ENCODE data around the gene GRK5.

Gene GRK5

DNA sequence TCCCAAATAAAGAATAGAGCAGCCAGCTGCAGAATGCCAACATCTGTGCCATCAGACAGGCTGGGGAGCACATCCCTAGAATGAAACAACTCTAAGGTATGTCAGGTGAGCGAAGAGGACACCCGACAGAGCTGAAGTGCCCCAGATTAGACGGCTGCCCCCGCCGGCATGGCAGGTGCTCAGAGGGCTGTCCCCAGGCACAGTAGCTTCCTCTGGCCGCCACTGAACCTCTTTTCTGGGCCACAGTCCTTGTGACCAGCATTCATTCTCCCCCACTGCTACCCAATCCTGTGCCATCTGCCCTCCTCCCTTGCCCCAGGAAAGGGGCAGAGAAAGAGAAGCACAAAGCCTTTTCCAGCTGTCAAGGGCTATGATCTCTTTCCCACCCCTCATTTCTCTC is 293.4 kb downstream of the GRK5 start:
- Histone ChIP-seq H3K36me3 (ENCODE audit: insufficient read depth, low read length) (no peaks in the 10 kb centered on the region), H3K27ac (no peak overlapping the region), H3K4me3 (no peak overlapping the region), H3K9ac (ENCODE audit: insufficient read length) (no peak overlapping the region), H3K9me3 (ENCODE audit: low read depth, low read length) (no peaks in the 10 kb centered on the region)
- DNase-seq (ENCODE audit: low read depth, low spot score), result no peak
- TF ChIP-seq POLR2AphosphoS5 (IDR thresholded peaks at IDR 0.05; ENCODE audit: borderline replicate concordance, low read depth, low read length), result no peak
- TF ChIP-seq FOXP2 (optimal IDR thresholded peaks at IDR 0.05; ENCODE audit: control extremely low read depth, extremely low read length, insufficient read depth), result no peak
- TF ChIP-seq EZH2 (IDR thresholded peaks at IDR 0.05), result no peak

DNA sequence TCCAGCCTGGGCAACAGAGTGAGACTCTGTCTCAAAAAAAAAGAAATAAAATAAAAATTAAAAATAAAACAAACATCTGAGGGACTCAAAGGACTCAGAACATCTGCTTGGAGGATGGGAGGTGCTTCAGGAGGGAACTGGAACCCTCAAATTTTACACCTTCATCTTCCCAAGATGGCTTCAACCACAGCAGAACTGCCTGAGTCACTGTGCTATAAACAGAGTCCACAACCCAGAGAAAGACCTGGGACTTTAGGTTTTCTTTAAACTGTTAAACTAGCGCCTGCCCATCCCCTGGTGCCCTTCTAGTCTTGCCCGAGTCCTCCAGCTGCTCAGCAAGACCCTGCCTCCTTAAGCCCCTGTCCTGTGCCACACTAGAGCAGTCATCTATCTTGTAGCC is 294.3 kb downstream of the GRK5 start:
- no peak overlapping the region for H3K9ac ChIP-seq (ENCODE audit: insufficient read length)
- H3K4me3 ChIP-seq, result no peak overlapping the region
- DNase-seq (ENCODE audit: low read depth, low spot score), result no peak
- no peaks in the 10 kb centered on the region for H3K9me3 ChIP-seq (ENCODE audit: low read depth, low read length)
- no peak overlapping the region for H3K27ac ChIP-seq
- TF ChIP-seq FOXP2 (optimal IDR thresholded peaks at IDR 0.05; ENCODE audit: control extremely low read depth, extremely low read length, insufficient read depth) (no peak), EZH2 (IDR thresholded peaks at IDR 0.05) (no peak), POLR2AphosphoS5 (IDR thresholded peaks at IDR 0.05; ENCODE audit: borderline replicate concordance, low read depth, low read length) (no peak)
- no peaks in the 10 kb centered on the region for H3K36me3 ChIP-seq (ENCODE audit: insufficient read depth, low read length)

DNA sequence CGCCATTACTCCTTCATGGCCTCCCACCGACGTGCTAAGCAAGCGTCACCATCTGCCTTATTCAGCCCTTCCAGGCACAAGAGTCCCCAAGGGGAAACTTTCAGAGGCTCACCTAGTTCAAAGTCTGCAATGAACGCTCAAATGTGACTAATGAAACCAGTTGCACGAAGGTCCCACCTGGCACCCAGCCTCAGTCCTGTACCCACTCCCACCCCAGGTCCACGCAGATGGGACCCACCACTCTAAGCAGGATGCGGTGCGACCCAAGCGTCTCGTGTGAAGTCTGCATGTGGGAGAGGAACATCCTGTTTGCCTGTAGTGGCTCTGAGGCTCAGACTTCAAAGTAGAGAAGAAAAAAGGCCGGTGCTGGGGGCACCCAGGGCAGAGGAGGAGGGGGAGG is 294.8 kb downstream of the GRK5 start:
- H3K36me3 ChIP-seq (ENCODE audit: insufficient read depth, low read length), result no peaks in the 10 kb centered on the region
- H3K4me3 ChIP-seq, result no peak overlapping the region
- no peak for DNase-seq (ENCODE audit: low read depth, low spot score)
- no peak overlapping the region for H3K27ac ChIP-seq
- TF ChIP-seq POLR2AphosphoS5 (IDR thresholded peaks at IDR 0.05; ENCODE audit: borderline replicate concordance, low read depth, low read length), result no peak
- no peak for TF ChIP-seq EZH2 (IDR thresholded peaks at IDR 0.05)
- no peak for TF ChIP-seq FOXP2 (optimal IDR thresholded peaks at IDR 0.05; ENCODE audit: control extremely low read depth, extremely low read length, insufficient read depth)
- no peak overlapping the region for H3K9ac ChIP-seq (ENCODE audit: insufficient read length)
- H3K9me3 ChIP-seq (ENCODE audit: low read depth, low read length), result no peaks in the 10 kb centered on the region

DNA sequence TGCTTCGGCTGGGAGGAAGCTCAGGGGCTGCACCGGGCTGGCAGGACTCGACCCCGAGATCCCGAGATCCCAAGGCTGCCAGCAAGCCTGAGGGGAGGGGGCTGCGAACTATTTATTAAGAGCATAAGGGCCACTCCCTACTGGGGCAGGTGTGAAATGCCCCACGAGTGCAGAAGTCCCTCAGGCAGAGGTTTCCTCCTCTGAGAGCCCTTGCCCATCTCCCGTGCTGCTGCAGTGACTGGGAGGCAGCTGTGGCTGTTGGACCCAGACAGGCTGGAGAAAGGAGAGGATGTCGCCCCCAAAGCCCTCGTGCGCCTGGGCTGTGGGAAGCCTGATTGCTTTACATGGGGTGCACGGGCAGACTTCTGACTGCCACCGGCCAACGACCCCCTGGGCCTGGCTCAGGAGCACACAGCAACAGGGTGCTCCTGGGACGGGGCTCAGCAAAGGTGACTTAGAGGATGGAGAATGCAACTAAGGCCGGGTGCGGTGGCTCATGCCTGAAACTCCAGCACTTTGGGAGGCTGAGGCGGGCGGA is 295.3 kb downstream of the GRK5 start:
- H3K9ac ChIP-seq (ENCODE audit: insufficient read length), result no peak overlapping the region

DNA sequence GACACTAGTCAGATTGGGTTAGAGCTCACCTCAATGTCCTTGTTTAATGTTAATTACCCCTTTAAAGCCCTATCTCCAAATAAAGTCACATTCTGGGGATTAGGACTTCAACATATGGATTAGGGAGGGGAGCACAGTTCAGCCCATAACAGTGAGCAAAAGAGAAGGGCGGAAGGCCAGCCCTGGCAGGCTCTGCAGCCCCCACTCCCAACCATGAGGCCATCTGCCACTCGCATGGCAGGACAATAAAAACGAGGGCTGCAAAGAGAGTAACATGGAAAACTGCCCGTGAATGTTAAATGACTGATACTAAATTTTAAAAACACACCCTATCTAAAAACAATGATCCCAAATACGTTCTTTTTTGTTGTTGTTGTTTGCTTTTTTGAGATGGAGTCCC is 296.4 kb downstream of the GRK5 start:
- no peak for DNase-seq (ENCODE audit: low read depth, low spot score)
- H3K27ac ChIP-seq, result no peak overlapping the region

More for the DNA sequence above, 295.3 kb downstream of the GRK5 start:
- Histone ChIP-seq H3K27ac (no peak overlapping the region), H3K9me3 (ENCODE audit: low read depth, low read length) (no peaks in the 10 kb centered on the region), H3K4me3 (no peak overlapping the region), H3K36me3 (ENCODE audit: insufficient read depth, low read length) (no peaks in the 10 kb centered on the region)
- TF ChIP-seq EZH2 (IDR thresholded peaks at IDR 0.05) (no peak), FOXP2 (optimal IDR thresholded peaks at IDR 0.05; ENCODE audit: control extremely low read depth, extremely low read length, insufficient read depth) (no peak), POLR2AphosphoS5 (IDR thresholded peaks at IDR 0.05; ENCODE audit: borderline replicate concordance, low read depth, low read length) (no peak)
- DNase-seq (ENCODE audit: low read depth, low spot score), result no peak

DNA sequence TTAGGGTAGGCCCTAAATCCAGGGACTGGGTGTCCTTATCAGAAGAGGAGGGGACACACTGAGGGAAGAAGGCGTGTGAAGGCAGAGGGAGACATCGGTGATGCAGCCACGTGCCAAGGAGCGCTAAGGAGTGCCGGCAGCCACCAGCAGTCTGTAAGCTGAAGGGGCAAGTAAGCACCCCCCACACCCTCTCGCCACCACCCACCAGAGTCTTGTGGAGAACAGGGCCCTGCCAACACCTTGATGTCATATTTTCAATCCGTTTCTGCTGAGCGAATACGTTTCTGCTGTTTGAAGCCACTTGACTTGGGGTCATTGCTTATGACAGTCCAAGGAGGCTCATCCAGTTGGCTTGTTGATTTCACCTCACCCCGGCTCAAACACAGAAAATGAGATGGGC is 297.3 kb downstream of the GRK5 start:
- DNase-seq (ENCODE audit: low read depth, low spot score), result no peak
- Histone ChIP-seq H3K9me3 (ENCODE audit: low read depth, low read length) (no peaks in the 10 kb centered on the region), H3K9ac (ENCODE audit: insufficient read length) (no peak overlapping the region), H3K27ac (no peak overlapping the region), H3K36me3 (ENCODE audit: insufficient read depth, low read length) (no peaks in the 10 kb centered on the region), H3K4me3 (no peak overlapping the region)
- TF ChIP-seq FOXP2 (optimal IDR thresholded peaks at IDR 0.05; ENCODE audit: control extremely low read depth, extremely low read length, insufficient read depth) (no peak), EZH2 (IDR thresholded peaks at IDR 0.05) (no peak), POLR2AphosphoS5 (IDR thresholded peaks at IDR 0.05; ENCODE audit: borderline replicate concordance, low read depth, low read length) (no peak)

More for the DNA sequence above, 296.4 kb downstream of the GRK5 start:
- H3K36me3 ChIP-seq (ENCODE audit: insufficient read depth, low read length), result no peaks in the 10 kb centered on the region
- no peaks in the 10 kb centered on the region for H3K9me3 ChIP-seq (ENCODE audit: low read depth, low read length)
- TF ChIP-seq EZH2 (IDR thresholded peaks at IDR 0.05) (no peak), FOXP2 (optimal IDR thresholded peaks at IDR 0.05; ENCODE audit: control extremely low read depth, extremely low read length, insufficient read depth) (no peak), POLR2AphosphoS5 (IDR thresholded peaks at IDR 0.05; ENCODE audit: borderline replicate concordance, low read depth, low read length) (no peak)
- H3K9ac ChIP-seq (ENCODE audit: insufficient read length), result no peak overlapping the region
- no peak overlapping the region for H3K4me3 ChIP-seq

DNA sequence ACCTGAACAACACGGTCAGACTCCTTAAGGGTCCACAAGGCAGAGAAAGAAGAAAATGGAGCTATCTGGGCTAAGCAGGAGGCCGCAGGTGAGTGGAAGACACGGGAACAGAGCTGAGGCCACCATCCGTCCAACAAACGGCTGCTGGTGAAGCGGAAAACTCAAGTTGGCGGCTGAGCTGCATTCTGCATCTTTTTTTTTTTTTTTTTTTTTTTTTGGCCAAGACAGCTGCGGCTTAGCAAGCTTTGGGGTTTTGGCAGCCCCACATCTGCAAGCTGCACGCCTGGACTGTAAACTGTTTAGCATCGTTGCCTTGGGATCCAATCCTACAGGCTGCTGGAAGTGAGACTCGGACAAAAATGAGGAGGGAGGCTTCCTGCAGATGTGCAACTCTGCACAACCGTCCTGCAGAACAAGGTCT is 297.8 kb downstream of the GRK5 start:
- DNase-seq (ENCODE audit: low read depth, low spot score), result no peak
- Histone ChIP-seq H3K36me3 (ENCODE audit: insufficient read depth, low read length) (no peaks in the 10 kb centered on the region), H3K9ac (ENCODE audit: insufficient read length) (no peak overlapping the region), H3K4me3 (no peak overlapping the region), H3K9me3 (ENCODE audit: low read depth, low read length) (no peaks in the 10 kb centered on the region), H3K27ac (0 out of 2 replicates have a peak overlapping the region, but pooled peaks have one; percentile 83)
- TF ChIP-seq FOXP2 (optimal IDR thresholded peaks at IDR 0.05; ENCODE audit: control extremely low read depth, extremely low read length, insufficient read depth) (no peak), EZH2 (IDR thresholded peaks at IDR 0.05) (no peak), POLR2AphosphoS5 (IDR thresholded peaks at IDR 0.05; ENCODE audit: borderline replicate concordance, low read depth, low read length) (no peak)
